T-helper 17 cell (primary cell): ENCODE measurements around the gene MYO5C. TPM values are rescaled to one million over a fixed set of nuclear protein-coding genes. Genes with fewer than 3 reads are reported as not detected.
A peak's percentile ranks its signal among the peaks of the same experiment; 100 is the strongest.

ENCODE experiments used
- ATAC-seq: fragments of 150-1000 bp; cut with Tn5 transposase; 2 replicates; pipeline ENCODE4 v1.10.0; 2021; ENCODE audit warnings: mild to moderate bottlenecking, moderate library complexity
- DNase-seq, 3 donors: peaks; one replicate each; pipeline versions ENCODE4 v3.0.0 to v3.0.0-alpha.2; 2020 to 2021
- H3K9me3 ChIP-seq: one replicate; pipeline ENCODE4 v1.7.0; 2013; ENCODE audit warnings: low read length, mild to moderate bottlenecking; ENCODE audit not compliant: control insufficient read depth, poor library complexity, severe bottlenecking
- H3K27ac Mint-ChIP-seq: one replicate; pipeline ENCODE4 v1.8.0; 2022; ENCODE audit warnings: mild to moderate bottlenecking, moderate library complexity, mixed read lengths
- H3K27me3 Mint-ChIP-seq: one replicate; pipeline ENCODE4 v1.8.0; 2022; ENCODE audit warnings: mixed read lengths
- H3K36me3 Mint-ChIP-seq: one replicate; pipeline ENCODE4 v1.8.0; 2022; ENCODE audit warnings: low read depth, mixed read lengths
- H3K4me1 Mint-ChIP-seq: one replicate; pipeline ENCODE4 v1.8.0; 2022; ENCODE audit warnings: mild to moderate bottlenecking, mixed read lengths
- H3K4me3 Mint-ChIP-seq: one replicate; pipeline ENCODE4 v1.8.0; 2022; ENCODE audit warnings: mild to moderate bottlenecking, moderate library complexity, mixed read lengths
- total RNA-seq, 4 donors: library from RNA in 2 of 4; stranded (reverse) in 2 of 4; gene quantifications; one replicate each; pipeline ENCODE4 v1.2.3 and lab custom pipeline; 2022 to 2026

MYO5C gene
- total RNA-seq, 2 donors from 2014 or later = 1.5 to 3.3 TPM

- H3K9me3 ChIP-seq = no peaks in the 10 kb centered on the region
- DNase-seq (no peak), ATAC-seq (no peak)
- no peaks in the 10 kb centered on the region for H3K4me1 Mint-ChIP-seq
- H3K36me3 Mint-ChIP-seq = no peaks in the 10 kb centered on the region
- H3K27ac Mint-ChIP-seq = no peak overlapping the region
- H3K4me3 Mint-ChIP-seq = no peak overlapping the region
- peaks cover 4% of the 10 kb centered on the region for H3K27me3 Mint-ChIP-seq
These were observed 14.2 kb downstream of the MYO5C start for GRCh38 chr15:52281085-52282035.

- H3K9me3 ChIP-seq = no peaks in the 10 kb centered on the region
- H3K4me3 Mint-ChIP-seq = no peak overlapping the region
- peaks cover 11% of the 10 kb centered on the region for H3K27me3 Mint-ChIP-seq
- H3K27ac Mint-ChIP-seq = no peak overlapping the region
- DNase-seq (no peak), ATAC-seq (no peak)
- H3K36me3 Mint-ChIP-seq = no peaks in the 10 kb centered on the region
- H3K4me1 Mint-ChIP-seq = no peaks in the 10 kb centered on the region
These were observed 15.1 kb downstream of the MYO5C start for GRCh38 chr15:52280326-52281084.

GRCh38 chr15:52278636-52279367 lies 16.8 kb downstream of the MYO5C start:
- H3K36me3 Mint-ChIP-seq = no peaks in the 10 kb centered on the region
- no peaks in the 10 kb centered on the region for H3K9me3 ChIP-seq
- H3K4me1 Mint-ChIP-seq = no peaks in the 10 kb centered on the region
- no peak overlapping the region for H3K27ac Mint-ChIP-seq
- no peak for DNase-seq
- no peak overlapping the region for H3K4me3 Mint-ChIP-seq
- ATAC-seq = no peak
- H3K27me3 Mint-ChIP-seq = peaks cover 14% of the 10 kb centered on the region

- H3K4me3 Mint-ChIP-seq = no peak overlapping the region
- H3K36me3 Mint-ChIP-seq = no peaks in the 10 kb centered on the region
- no peak overlapping the region for H3K27ac Mint-ChIP-seq
- no peak for ATAC-seq
- H3K4me1 Mint-ChIP-seq = no peaks in the 10 kb centered on the region
- DNase-seq = no peak
- H3K9me3 ChIP-seq = no peaks in the 10 kb centered on the region
- H3K27me3 Mint-ChIP-seq = peaks cover 14% of the 10 kb centered on the region
These were observed 17.5 kb downstream of the MYO5C start for GRCh38 chr15:52278135-52278534.

GRCh38 chr15:52277575-52277974 lies 18.0 kb downstream of the MYO5C start:
- Mint-ChIP-seq H3K4me3 (no peak overlapping the region), H3K4me1 (no peaks in the 10 kb centered on the region), H3K27me3 (peaks cover 14% of the 10 kb centered on the region), H3K27ac (no peak overlapping the region), H3K36me3 (no peaks in the 10 kb centered on the region)
- no peaks in the 10 kb centered on the region for H3K9me3 ChIP-seq
- ATAC-seq (no peak), DNase-seq (no peak)

- Mint-ChIP-seq H3K4me1 (no peaks in the 10 kb centered on the region), H3K4me3 (no peak overlapping the region), H3K27ac (no peak overlapping the region), H3K27me3 (peaks cover 14% of the 10 kb centered on the region), H3K36me3 (no peaks in the 10 kb centered on the region)
- ATAC-seq (no peak), DNase-seq (no peak)
- H3K9me3 ChIP-seq = no peaks in the 10 kb centered on the region
These were observed 19.3 kb downstream of the MYO5C start for GRCh38 chr15:52276256-52276770.

GRCh38 chr15:52263563-52264282 lies 31.9 kb downstream of the MYO5C start:
- no peaks in the 10 kb centered on the region for H3K27me3 Mint-ChIP-seq
- H3K4me1 Mint-ChIP-seq = peaks cover 31% of the 10 kb centered on the region
- no peak for DNase-seq
- peak overlapping the region; percentile 45 for H3K4me3 Mint-ChIP-seq
- H3K36me3 Mint-ChIP-seq = no peaks in the 10 kb centered on the region
- H3K27ac Mint-ChIP-seq = peak overlapping the region; percentile 93
- no peaks in the 10 kb centered on the region for H3K9me3 ChIP-seq
- ATAC-seq = no peak

GRCh38 chr15:52262364-52262763 lies 33.2 kb downstream of the MYO5C start:
- no peaks in the 10 kb centered on the region for H3K9me3 ChIP-seq
- DNase-seq = no peak
- no peaks in the 10 kb centered on the region for H3K27me3 Mint-ChIP-seq
- peak overlapping the region; percentile 77 for H3K4me3 Mint-ChIP-seq
- peak overlapping the region; percentile 93 for H3K27ac Mint-ChIP-seq
- no peak for ATAC-seq
- H3K36me3 Mint-ChIP-seq = no peaks in the 10 kb centered on the region
- peaks cover 31% of the 10 kb centered on the region for H3K4me1 Mint-ChIP-seq

GRCh38 chr15:52261498-52262242 lies 33.9 kb downstream of the MYO5C start:
- Mint-ChIP-seq H3K4me3 (peak overlapping the region; percentile 77), H3K4me1 (peaks cover 31% of the 10 kb centered on the region)

GRCh38 chr15:52261026-52261425 lies 34.6 kb downstream of the MYO5C start:
- Mint-ChIP-seq H3K27ac (peak overlapping the region; percentile 93), H3K4me3 (no peak overlapping the region), H3K4me1 (peaks cover 34% of the 10 kb centered on the region), H3K27me3 (no peaks in the 10 kb centered on the region), H3K36me3 (no peaks in the 10 kb centered on the region)
- H3K9me3 ChIP-seq = no peaks in the 10 kb centered on the region
- ATAC-seq = no peak
- no peak for DNase-seq

More at GRCh38 chr15:52261498-52262242, 33.9 kb downstream of the MYO5C start:
- Mint-ChIP-seq H3K27ac (peak overlapping the region; percentile 93), H3K27me3 (no peaks in the 10 kb centered on the region), H3K36me3 (no peaks in the 10 kb centered on the region)
- H3K9me3 ChIP-seq = no peaks in the 10 kb centered on the region
- DNase-seq (no peak), ATAC-seq (peak; percentile 91)

- peaks cover 37% of the 10 kb centered on the region for H3K4me1 Mint-ChIP-seq
These were observed 36.1 kb downstream of the MYO5C start for GRCh38 chr15:52259503-52259902.

GRCh38 chr15:52258461-52258860 lies 37.1 kb downstream of the MYO5C start:
- Mint-ChIP-seq H3K27ac (no peak overlapping the region), H3K36me3 (no peaks in the 10 kb centered on the region), H3K4me3 (no peak overlapping the region), H3K4me1 (peaks cover 37% of the 10 kb centered on the region), H3K27me3 (no peaks in the 10 kb centered on the region)
- ATAC-seq = no peak
- no peak for DNase-seq
- no peaks in the 10 kb centered on the region for H3K9me3 ChIP-seq

More at GRCh38 chr15:52259503-52259902, 36.1 kb downstream of the MYO5C start:
- H3K27me3 Mint-ChIP-seq = no peaks in the 10 kb centered on the region
- H3K36me3 Mint-ChIP-seq = no peaks in the 10 kb centered on the region
- peak overlapping the region; percentile 37 for H3K27ac Mint-ChIP-seq
- DNase-seq = no peak
- H3K9me3 ChIP-seq = no peaks in the 10 kb centered on the region
- no peak for ATAC-seq
- no peak overlapping the region for H3K4me3 Mint-ChIP-seq
